H9 (cell line): ENCODE results near the gene TRIO. TPM values are rescaled to one million over a fixed set of nuclear protein-coding genes. Genes with fewer than 3 reads are reported as not detected.

Source experiments
- DNase-seq: peaks from one replicate; pipeline ENCODE4 v3.0.0-alpha.2; 2017
- H2AFZ ChIP-seq: one replicate; pipeline ENCODE4 v1.6.1; 2013; ENCODE audit warnings: mild to moderate bottlenecking, low read length, control low read depth, moderate library complexity
- H2AK5ac ChIP-seq: 2 replicates; pipeline ENCODE4 v1.6.1; 2013; ENCODE audit warnings: low read length, control low read depth, mixed read lengths; ENCODE audit not compliant: insufficient read length
- H2BK120ac ChIP-seq: one replicate; pipeline ENCODE4 v1.6.1; 2013; ENCODE audit warnings: low read depth, mild to moderate bottlenecking, low read length, control low read depth, inconsistent platforms; ENCODE audit not compliant: poor library complexity, severe bottlenecking
- H2BK12ac ChIP-seq: 2 replicates; pipeline ENCODE4 v1.6.1; 2013; ENCODE audit warnings: low read length, control low read depth, mixed read lengths, low read depth; ENCODE audit not compliant: insufficient read length
- H2BK15ac ChIP-seq: 2 replicates; pipeline ENCODE4 v1.6.1; 2013; ENCODE audit warnings: low read depth, low read length, control low read depth
- H2BK20ac ChIP-seq: one replicate; pipeline ENCODE4 v1.6.1; 2013; ENCODE audit warnings: low read depth, mild to moderate bottlenecking, low read length, control low read depth, inconsistent platforms; ENCODE audit not compliant: poor library complexity, severe bottlenecking
- H2BK5ac ChIP-seq: 2 replicates; pipeline ENCODE4 v1.6.1; 2013; ENCODE audit warnings: low read length, control low read depth, mixed read lengths; ENCODE audit not compliant: insufficient read length
- H3K14ac ChIP-seq: 2 replicates; pipeline ENCODE4 v1.6.1; 2013; ENCODE audit warnings: low read length, control low read depth; ENCODE audit not compliant: insufficient read depth
- H3K18ac ChIP-seq: 2 replicates; pipeline ENCODE4 v1.6.1; 2013; ENCODE audit warnings: low read depth, mild to moderate bottlenecking, mixed read lengths, low read length, control low read depth; ENCODE audit not compliant: insufficient read length
- H3K23ac ChIP-seq: 2 replicates; pipeline ENCODE4 v1.6.1; 2013; ENCODE audit warnings: low read length, control low read depth, mixed read lengths, low read depth; ENCODE audit not compliant: insufficient read length
- H3K23me2 ChIP-seq: 2 replicates; pipeline ENCODE4 v1.6.1; 2013; ENCODE audit warnings: low read depth, mild to moderate bottlenecking, mixed read lengths, low read length, control low read depth; ENCODE audit not compliant: insufficient read length, poor library complexity, severe bottlenecking
- H3K27ac ChIP-seq: 2 replicates; pipeline ENCODE4 v1.5.1; 2013; ENCODE audit warnings: low read length, control low read depth, mixed read lengths, low read depth; ENCODE audit not compliant: insufficient read length
- H3K27me3 ChIP-seq: 2 replicates; pipeline ENCODE4 v1.6.1; 2013; ENCODE audit warnings: low read length, control low read depth, inconsistent platforms; ENCODE audit not compliant: insufficient read depth
- H3K4ac ChIP-seq: 2 replicates; pipeline ENCODE4 v1.6.1; 2013; ENCODE audit warnings: low read depth, mild to moderate bottlenecking, control low read depth, inconsistent platforms, low read length, moderate library complexity
- H3K4me1 ChIP-seq: 2 replicates; pipeline ENCODE4 v1.6.1; 2013; ENCODE audit warnings: low read length, control low read depth, inconsistent platforms; ENCODE audit not compliant: insufficient read depth
- H3K4me2 ChIP-seq: 2 replicates; pipeline ENCODE4 v1.6.1; 2013; ENCODE audit warnings: low read length, control low read depth, mixed read lengths; ENCODE audit not compliant: insufficient read length, insufficient read depth
- H3K56ac ChIP-seq: 2 replicates; pipeline ENCODE4 v1.6.1; 2013; ENCODE audit warnings: low read depth, mild to moderate bottlenecking, mixed read lengths, low read length, control low read depth; ENCODE audit not compliant: insufficient read length
- H3K79me1 ChIP-seq: 2 replicates; pipeline ENCODE4 v1.6.1; 2013; ENCODE audit warnings: low read depth, mild to moderate bottlenecking, moderate library complexity, low read length, control low read depth, inconsistent platforms; ENCODE audit not compliant: insufficient read depth, poor library complexity, severe bottlenecking
- H3K79me2 ChIP-seq: 2 replicates; pipeline ENCODE4 v1.6.1; 2013; ENCODE audit warnings: low read length, control low read depth, inconsistent platforms; ENCODE audit not compliant: insufficient read depth
- H3K9ac ChIP-seq: 2 replicates; pipeline ENCODE4 v1.6.1; 2013; ENCODE audit warnings: low read length, control low read depth, mixed read lengths; ENCODE audit not compliant: insufficient read length; ENCODE audit errors: extremely low read depth
- H3K9me3 ChIP-seq: one replicate; pipeline ENCODE4 v1.6.1; 2013; ENCODE audit warnings: low read depth, low read length, inconsistent platforms; ENCODE audit not compliant: control insufficient read depth
- H3T11ph ChIP-seq: one replicate; pipeline ENCODE4 v1.6.1; 2013; ENCODE audit warnings: mild to moderate bottlenecking, low read length, control low read depth, inconsistent platforms
- H4K20me1 ChIP-seq: one replicate; pipeline ENCODE4 v1.6.1; 2013; ENCODE audit not compliant: control insufficient read depth, insufficient read length, insufficient read depth
- H4K5ac ChIP-seq: 2 replicates; pipeline ENCODE4 v1.6.1; 2013; ENCODE audit warnings: low read depth, mild to moderate bottlenecking, mixed read lengths, low read length, control low read depth; ENCODE audit not compliant: insufficient read length
- H4K8ac ChIP-seq: replicated peaks from 2 replicates; pipeline ENCODE4 v1.6.1; 2013; ENCODE audit warnings: low read length, control low read depth, mixed read lengths, low read depth; ENCODE audit not compliant: insufficient read length
- H4K91ac ChIP-seq: 2 replicates; pipeline ENCODE4 v1.6.1; 2013; ENCODE audit warnings: low read depth, mild to moderate bottlenecking, moderate library complexity, mixed read lengths, low read length, control low read depth; ENCODE audit not compliant: insufficient read length
- H3K27ac Mint-ChIP-seq, 3 experiments: 2 replicates in 2 of 3; 3 replicates in 1 of 3; pipeline ENCODE4 v1.8.0; 2020 to 2021; ENCODE audit warnings: mixed read lengths in 3 of 3, mild to moderate bottlenecking in 1 of 3, moderate library complexity in 1 of 3
- H3K27me3 Mint-ChIP-seq: 2 replicates; pipeline ENCODE4 v1.8.0; 2021; ENCODE audit warnings: low read depth, mild to moderate bottlenecking, moderate library complexity, mixed read lengths
- H3K36me3 Mint-ChIP-seq, 3 experiments: 2 replicates in 2 of 3; 3 replicates in 1 of 3; pipeline ENCODE4 v1.8.0; 2020 to 2021; ENCODE audit warnings: low read depth in 3 of 3, mixed read lengths in 3 of 3; ENCODE audit not compliant: insufficient read depth in 1 of 3
- H3K4me1 Mint-ChIP-seq, 2 experiments: 2 replicates each; pipeline ENCODE4 v1.8.0; 2020; ENCODE audit warnings: mixed read lengths in 2 of 2
- H3K4me3 Mint-ChIP-seq, 2 experiments: 2 replicates in 1 of 2; 3 replicates in 1 of 2; pipeline ENCODE4 v1.8.0; 2020 to 2021; ENCODE audit warnings: mild to moderate bottlenecking in 2 of 2, mixed read lengths in 2 of 2, moderate library complexity in 1 of 2
- H3K9me3 Mint-ChIP-seq, 2 experiments: 2 replicates in 1 of 2; 3 replicates in 1 of 2; pipeline ENCODE4 v1.8.0; 2020; ENCODE audit warnings: mild to moderate bottlenecking in 2 of 2, mixed read lengths in 2 of 2, moderate library complexity in 1 of 2
- CTCF ChIP-seq: fragments of 200-600 bp; sonication (generic); conservative IDR thresholded peaks from 3 replicates; pipeline ENCODE4 v1.8.0; 2021; ENCODE audit warnings: antibody characterized with exemption, mild to moderate bottlenecking
- WGBS: extraction: QIAGEN DNeasy Blood & Tissue Kit; methylation state at CpG from one replicate; pipeline ENCODE4 v1.1.7; 2013; ENCODE audit warnings: missing lambda C conversion rate, low lambda C conversion rate, mixed read lengths; ENCODE audit not compliant: insufficient read length; ENCODE audit errors: extremely low coverage; 5-methylcytosine and 5-hydroxymethylcytosine counted together
- total RNA-seq: library from RNA; stranded (reverse); gene quantifications from 2 replicates; pipeline ENCODE4 v1.2.1, GENCODE V29; 2021

Gene TRIO
- total RNA-seq, 1 experiment from 2014 or later: 87.8 TPM

GRCh38 chr5:14184725-14185124 lies 41.6 kb downstream of the TRIO start:
- Mint-ChIP-seq H3K4me3 (no peak overlapping the region), H3K4me1 (peaks cover 75 to 76% of the 10 kb centered on the region in 2 experiments), H3K27me3 (peaks cover 5% of the 10 kb centered on the region), H3K27ac (no peak overlapping the region), H3K36me3 (no peaks in the 10 kb centered on the region), H3K9me3 (no peaks in the 10 kb centered on the region)
- no peak overlapping the region for H3T11ph ChIP-seq
- H2BK12ac ChIP-seq: no peak overlapping the region
- H3K23ac ChIP-seq: no peak overlapping the region
- H3K56ac ChIP-seq: no peak overlapping the region
- no peak overlapping the region for H4K91ac ChIP-seq
- no peak overlapping the region for H2BK20ac ChIP-seq
- no peak overlapping the region for H3K4ac ChIP-seq
- no peaks in the 10 kb centered on the region for H3K23me2 ChIP-seq
- H3K27me3 ChIP-seq: no peaks in the 10 kb centered on the region
- H3K9ac ChIP-seq: no peak overlapping the region
- no peak overlapping the region for H3K14ac ChIP-seq
- TF ChIP-seq CTCF: no peak
- H3K4me1 ChIP-seq: peaks cover 13% of the 10 kb centered on the region
- H3K9me3 ChIP-seq: no peaks in the 10 kb centered on the region
- H2AK5ac ChIP-seq: no peak overlapping the region
- no peak overlapping the region for H3K27ac ChIP-seq
- H3K79me1 ChIP-seq: peaks cover 21% of the 10 kb centered on the region
- WGBS: no CpG with 5 or more reads among the region's 11 CpGs
- peaks cover 29% of the 10 kb centered on the region; the same call in 1 of the 2 replicates for H3K79me2 ChIP-seq
- no peak overlapping the region for H3K18ac ChIP-seq
- no peak overlapping the region for H2BK5ac ChIP-seq
- no peak overlapping the region for H4K5ac ChIP-seq
- no peaks in the 10 kb centered on the region for H4K20me1 ChIP-seq
- no peak overlapping the region for H4K8ac ChIP-seq
- H2BK15ac ChIP-seq: no peak overlapping the region
- H3K4me2 ChIP-seq: no peak overlapping the region
- no peak overlapping the region for H2AFZ ChIP-seq
- DNase-seq: no peak
- H2BK120ac ChIP-seq: no peak overlapping the region
